HUDEP-2 (cell line): Measurements from ENCODE around the gene CXCR6.

Experiments
- DNase-seq, 76 experiments: peaks; one replicate each; lab custom pipeline; 2025; ENCODE audit not compliant: unreplicated experiment in 76 of 76; lab: John Stamatoyannopoulos, UW

The CXCR6 gene

DNA sequence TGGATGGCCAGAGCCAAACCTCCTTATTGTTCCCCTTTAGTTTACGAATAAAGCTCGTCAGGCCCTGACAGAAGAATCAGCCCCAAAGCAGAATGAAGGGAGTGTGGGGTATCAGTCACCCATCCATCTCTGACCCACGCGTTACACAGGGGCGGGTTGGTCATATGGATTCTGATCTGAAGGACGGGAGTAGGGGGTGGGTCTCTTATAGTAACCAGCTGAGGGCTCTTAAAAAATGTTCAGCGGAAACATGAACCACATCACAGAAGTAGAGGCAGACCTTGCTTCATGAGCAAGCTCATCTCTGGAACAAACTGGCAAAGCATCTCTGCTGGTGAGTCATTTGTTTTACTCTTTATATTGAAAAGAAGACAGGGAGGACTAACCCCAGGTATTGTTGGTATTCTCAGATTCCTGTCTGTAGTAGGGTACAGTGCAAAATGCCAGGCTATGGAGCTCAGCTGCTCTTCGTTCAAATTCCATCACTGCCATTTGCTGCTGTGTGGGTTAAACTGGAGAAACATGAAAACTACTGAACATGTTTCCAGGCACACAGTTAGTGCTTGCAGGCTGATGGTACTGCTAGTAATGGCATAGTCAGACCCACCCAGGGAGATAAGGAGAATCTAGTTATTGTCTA, at the start of gene CXCR6:
TSS of gene CXCR6 (plus strand) at position 258 of the 640 bp plus-strand sequence. CDS start 3,018 bp downstream, outside the sequence.
- no peak for DNase-seq

- no peak for DNase-seq
Measured at GRCh38 chr3:45894015-45894414, 49.2 kb upstream of the CXCR6 start.

- no peak for DNase-seq
Measured at GRCh38 chr3:45895686-45896468, 47.4 kb upstream of the CXCR6 start.

DNA sequence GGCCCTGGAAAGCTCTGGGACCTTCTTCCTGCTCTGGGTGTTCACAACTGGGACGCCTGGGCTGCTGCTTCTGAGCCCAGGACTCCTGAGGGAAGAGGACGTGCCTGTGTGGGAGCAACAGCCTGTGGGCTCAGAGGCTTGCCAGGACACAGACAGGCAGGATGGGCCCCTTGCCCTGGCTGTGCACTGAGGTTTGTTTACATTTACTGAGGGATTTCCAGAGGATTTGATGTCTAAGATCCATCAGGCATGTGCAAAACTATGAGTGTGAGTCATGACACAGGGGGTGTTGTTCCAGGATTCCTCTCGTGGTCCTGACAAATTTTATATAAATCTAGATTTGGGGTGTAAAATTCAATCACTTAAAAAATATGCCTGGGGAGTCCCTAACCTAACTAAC, 46.3 kb upstream of the CXCR6 start:
- no peak for DNase-seq

- no peak for DNase-seq
Measured at GRCh38 chr3:45904931-45905330, 38.3 kb upstream of the CXCR6 start.

DNA sequence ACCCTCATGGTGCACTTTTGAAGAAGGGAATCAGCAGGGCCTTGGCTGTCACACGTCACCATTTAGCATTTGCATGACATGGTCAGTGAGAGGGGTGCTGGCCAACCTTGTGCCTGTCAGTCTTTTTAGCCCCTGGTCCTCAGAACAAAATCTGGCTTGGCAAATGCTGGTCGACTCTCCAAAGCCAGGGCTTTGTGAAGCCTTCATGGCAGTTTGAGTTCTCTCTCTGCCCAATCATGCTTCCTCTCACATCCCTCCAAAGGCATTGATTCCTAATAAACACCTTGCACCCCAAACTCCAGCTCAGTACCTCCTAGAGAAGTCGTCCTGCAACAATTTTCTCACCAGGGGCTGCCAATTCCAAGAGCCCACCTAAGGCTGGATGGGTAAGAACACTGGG, 37.5 kb upstream of the CXCR6 start:
- no peak for DNase-seq

- DNase-seq, result peak in 1 of 76 experiments; percentile 2
Measured at GRCh38 chr3:45906681-45907407, 36.4 kb upstream of the CXCR6 start.

DNA sequence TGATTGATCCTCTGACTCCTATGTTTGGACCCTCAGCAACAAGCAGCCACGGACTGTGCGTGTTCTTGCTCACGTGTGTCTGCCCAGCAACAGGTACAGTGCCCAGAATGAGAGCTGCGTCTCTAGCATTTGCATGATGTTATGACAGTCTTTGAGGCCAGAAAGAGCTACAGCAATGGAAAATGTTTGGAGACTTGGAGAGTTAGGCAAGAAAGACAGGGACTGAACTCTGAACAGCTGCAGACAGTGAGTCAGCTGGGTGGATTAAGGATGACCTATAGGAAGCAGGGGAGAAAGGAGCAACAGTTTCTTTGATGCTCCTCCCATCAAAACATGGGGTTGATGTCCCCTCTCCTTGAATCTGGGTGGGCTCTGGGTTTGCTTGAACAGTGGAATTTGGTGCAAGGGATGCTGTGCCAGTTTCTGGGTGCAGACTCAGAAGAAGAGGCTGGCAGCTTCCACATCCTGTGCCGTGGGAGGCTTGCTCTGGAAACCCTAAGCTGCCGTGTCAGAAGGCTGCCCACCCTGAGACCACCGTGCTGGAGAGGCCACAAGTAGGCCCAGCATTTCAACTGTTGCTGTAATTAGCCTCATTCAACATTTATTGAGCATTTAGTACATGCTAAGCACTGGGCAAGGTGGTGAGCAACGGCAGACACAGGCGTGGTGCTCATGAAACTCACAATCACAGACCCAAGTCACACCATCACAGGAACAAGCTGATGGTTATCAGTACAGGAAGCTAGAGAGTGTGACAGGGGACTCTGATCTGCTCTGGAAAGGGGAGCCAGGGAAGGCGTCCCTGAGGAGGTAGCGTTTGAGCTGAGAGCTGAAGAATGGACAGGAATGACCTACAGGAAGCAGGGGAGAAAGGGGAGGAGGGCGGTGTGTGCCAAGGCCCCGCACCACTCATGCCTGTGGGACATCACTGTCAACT, 35.2 kb upstream of the CXCR6 start:
- DNase-seq, result no peak

- DNase-seq, result no peak
Measured at GRCh38 chr3:45908761-45909160, 34.5 kb upstream of the CXCR6 start.

- no peak for DNase-seq
Measured at GRCh38 chr3:45909542-45909941, 33.7 kb upstream of the CXCR6 start.

- no peak for DNase-seq
Measured at GRCh38 chr3:45910892-45911291, 32.4 kb upstream of the CXCR6 start.

- no peak for DNase-seq
Measured at GRCh38 chr3:45911511-45912226, 31.6 kb upstream of the CXCR6 start.

DNA sequence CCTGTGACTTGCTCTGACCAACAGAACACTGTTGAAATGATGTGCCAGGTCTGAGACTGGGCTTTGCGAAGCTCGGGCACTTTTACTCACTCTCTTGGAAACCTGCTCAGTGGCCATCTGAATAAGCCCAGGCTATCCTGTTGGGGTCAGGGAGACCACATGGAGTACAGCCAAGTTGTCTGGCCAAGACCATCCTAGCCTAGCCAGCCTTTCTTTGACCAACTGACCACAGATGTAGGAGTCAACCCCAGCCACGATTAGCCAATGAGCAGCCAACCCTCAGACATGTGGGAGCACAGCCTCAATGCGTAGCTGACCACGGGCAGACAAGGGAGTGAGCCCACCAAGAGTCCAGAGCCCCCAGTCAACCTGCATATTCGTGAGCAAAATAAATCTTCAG, 30.8 kb upstream of the CXCR6 start:
- no peak for DNase-seq

GRCh38 chr3:45914362-45915058, 28.8 kb upstream of the CXCR6 start:
- DNase-seq, result no peak

DNA sequence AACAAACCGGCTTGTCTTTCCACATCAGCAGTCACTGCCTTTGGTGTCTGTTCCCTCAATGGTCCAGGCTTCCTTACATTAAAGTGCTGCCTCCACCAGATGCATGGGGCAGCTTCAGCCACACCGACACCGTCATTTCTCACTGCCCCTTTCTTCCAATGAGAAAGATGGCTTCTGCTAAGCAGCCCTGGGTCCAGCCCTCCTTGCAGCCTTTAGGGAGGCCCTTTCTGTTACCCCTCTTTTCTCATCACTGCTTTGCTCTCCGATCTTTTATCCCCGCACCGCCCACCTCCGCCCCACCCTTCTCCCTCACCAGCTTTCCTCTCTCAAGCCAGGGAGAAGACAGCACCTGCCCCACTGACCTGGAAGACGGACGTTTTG, 28.2 kb upstream of the CXCR6 start:
- DNase-seq, result no peak

DNA sequence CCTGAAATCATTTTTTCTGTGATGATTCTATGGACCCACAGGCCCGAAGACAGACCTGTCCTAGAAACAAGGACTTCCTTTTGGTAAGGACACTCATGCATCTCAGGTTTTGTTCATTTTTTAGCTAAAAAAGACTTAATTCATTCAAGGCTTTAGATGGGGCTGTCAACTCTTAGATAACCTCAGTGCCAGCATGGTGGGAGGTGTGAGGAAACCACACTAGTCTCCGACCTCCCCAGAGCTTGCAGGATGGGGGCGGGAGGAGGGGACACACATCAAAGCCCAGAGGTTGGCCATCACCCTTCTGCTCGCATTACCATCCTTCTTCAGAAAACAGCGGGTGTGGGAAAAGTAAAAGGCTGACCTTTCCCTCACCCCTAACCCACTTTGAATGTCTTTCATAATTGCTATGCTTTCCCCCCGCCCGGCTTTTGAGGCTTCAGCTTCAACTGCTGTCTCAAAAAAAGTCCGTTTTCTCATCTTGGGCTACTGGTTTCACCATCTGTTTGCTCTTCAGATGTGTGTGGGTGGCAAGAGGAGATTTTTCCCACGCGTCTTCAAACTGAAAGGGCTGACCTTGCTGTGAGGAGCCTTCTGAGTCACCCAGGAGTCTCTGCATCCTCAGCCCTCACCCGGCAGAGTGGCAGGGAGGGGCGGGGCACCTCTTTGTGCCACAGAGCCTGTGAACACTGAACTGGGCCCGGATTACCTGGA, 27.6 kb upstream of the CXCR6 start:
- DNase-seq, result peak in 14 of 76 experiments; percentile 5 to 70 (median 16)

GRCh38 chr3:45917146-45917898, 25.9 kb upstream of the CXCR6 start:
- DNase-seq, result no peak
